HCT116 (cell line): Measurements from ENCODE around the gene SIDT1. TPM values are rescaled to one million over a fixed set of nuclear protein-coding genes. Genes with fewer than 3 reads are reported as not detected.

Source experiments
- ATAC-seq: fragments of 200-7000 bp; cut with Tn5 transposase; 2 replicates; pipeline ENCODE4 v1.9.1; 2020; ENCODE audit warnings: mild to moderate bottlenecking, moderate library complexity
- BruUV-seq: library from RNA; stranded (reverse); fragments of 400-500 nt; replicated peaks from 2 replicates; lab custom pipeline; 2021; lab: Mats Ljungman, UMichigan
- CTCF ChIA-PET: fragments of 300-600 bp; sonication (Branson Sonifier 250); formaldehyde crosslinking; loops from one replicate; lab custom pipeline; 2021; ENCODE audit warnings: antibody characterized with exemption; lab: Charles Lee
- POLR2A ChIA-PET: fragments of 300-600, 350-600 bp; sonication (Branson Sonifier 250); formaldehyde crosslinking; loops from one replicate; lab custom pipeline; 2021; ENCODE audit warnings: antibody characterized with exemption; lab: Charles Lee
- RAD21 ChIA-PET, 2 experiments: fragments of 300-600 bp; sonication (Branson Sonifier 250); formaldehyde crosslinking; loops; one replicate each; lab custom pipeline; 2023; ENCODE audit warnings: low total read pairs in 2 of 2; ENCODE audit not compliant: uncharacterized antibody in 2 of 2, unreplicated experiment in 2 of 2, low non-redundant PET in 1 of 2; lab: Charles Lee
- DNase-seq: peaks from one replicate; pipeline ENCODE4 v3.0.0-alpha.2; 2010; ENCODE audit warnings: low read depth, low spot score
- H2AFZ ChIP-seq: fragments of 200-600 bp; shearing (Covaris generic), sonication (generic); 2 replicates; pipeline ENCODE4 v1.6.1; 2017; ENCODE audit warnings: low read depth, mixed run types, mixed read lengths, antibody characterized with exemption, low read length; ENCODE audit not compliant: poor library complexity, severe bottlenecking
- H3K27ac ChIP-seq: 2 replicates; pipeline ENCODE4 v1.5.1; 2012; ENCODE audit warnings: low read depth, low read length
- H3K27me3 ChIP-seq: fragments of 200-600 bp; sonication (generic); 2 replicates; pipeline ENCODE4 v1.6.1; 2016; ENCODE audit warnings: mixed run types, low read length, mixed read lengths; ENCODE audit not compliant: insufficient read depth
- H3K36me3 ChIP-seq, 2 experiments: fragments of 200-500 bp in 1 of 2; fragments of 200-600 bp in 1 of 2; sonication (Bioruptor generic) in 1 of 2; sonication (generic) in 1 of 2; 2 replicates each; pipeline versions ENCODE4 v1.5.1 to v1.6.1; 2014 to 2016; ENCODE audit warnings: low read length in 2 of 2, inconsistent platforms in 1 of 2, mixed read lengths in 1 of 2, mixed run types in 1 of 2; ENCODE audit not compliant: insufficient read depth in 2 of 2, control insufficient read depth in 1 of 2
- H3K4me1 ChIP-seq, 2 experiments: fragments of 200-600 bp in 1 of 2; sonication (generic) in 1 of 2; 2 replicates each; pipeline versions ENCODE4 v1.5.1 to v1.6.1; 2012 to 2017; ENCODE audit warnings: low read length in 2 of 2, inconsistent platforms in 1 of 2, mild to moderate bottlenecking in 1 of 2, mixed read lengths in 1 of 2, mixed run types in 1 of 2, moderate library complexity in 1 of 2; ENCODE audit not compliant: insufficient read depth in 2 of 2, control insufficient read depth in 1 of 2
- H3K4me2 ChIP-seq: fragments of 200-600 bp; sonication (generic); 2 replicates; pipeline ENCODE4 v1.6.1; 2017; ENCODE audit warnings: mixed run types, low read length, mixed read lengths
- H3K4me3 ChIP-seq, 2 experiments: fragments of 200-600 bp in 1 of 2; sonication (generic) in 1 of 2; replicated peaks in 1 of 2; 2 replicates each; pipeline ENCODE4 v1.5.1; 2011 to 2016; ENCODE audit warnings: low read length in 2 of 2, control low read depth in 1 of 2, low read depth in 1 of 2, mild to moderate bottlenecking in 1 of 2, mixed read lengths in 1 of 2, mixed run types in 1 of 2
- H3K79me2 ChIP-seq: fragments of 200-600 bp; sonication (generic); 2 replicates; pipeline ENCODE4 v1.6.1; 2017; ENCODE audit warnings: mild to moderate bottlenecking, mixed run types, low read length, moderate library complexity, mixed read lengths; ENCODE audit not compliant: insufficient read depth
- H3K9ac ChIP-seq: fragments of 200-600 bp; sonication (generic); 2 replicates; pipeline ENCODE4 v1.6.1; 2016; ENCODE audit warnings: low read length, mixed read lengths
- H3K9me2 ChIP-seq: fragments of 200-600 bp; sonication (generic), shearing (Covaris generic); 2 replicates; pipeline ENCODE4 v1.6.1; 2017; ENCODE audit warnings: mixed run types, mild to moderate bottlenecking, moderate library complexity; ENCODE audit not compliant: insufficient read depth
- H3K9me3 ChIP-seq, 2 experiments: fragments of 200-500 bp in 1 of 2; fragments of 200-600 bp in 1 of 2; sonication (Bioruptor generic) in 1 of 2; sonication (generic) in 1 of 2; 2 replicates each; pipeline ENCODE4 v1.6.1; 2014 to 2017; ENCODE audit warnings: low read length in 2 of 2, mixed read lengths in 2 of 2, inconsistent platforms in 1 of 2, low read depth in 1 of 2, mild to moderate bottlenecking in 1 of 2, mixed run types in 1 of 2, moderate library complexity in 1 of 2; ENCODE audit not compliant: control insufficient read depth in 1 of 2, insufficient read depth in 1 of 2
- H4K20me1 ChIP-seq: fragments of 200-600 bp; sonication (generic), shearing (Covaris generic); 2 replicates; pipeline ENCODE4 v1.6.1; 2017; ENCODE audit warnings: mixed run types, mild to moderate bottlenecking, moderate library complexity; ENCODE audit not compliant: insufficient read depth
- CBX3 ChIP-seq: IDR thresholded peaks from 2 replicates; pipeline ENCODE4 v1.6.1; 2012; ENCODE audit warnings: low read depth
- CEBPB ChIP-seq: IDR thresholded peaks from 2 replicates; pipeline ENCODE4 v1.6.1; 2012; ENCODE audit warnings: low read depth
- ELF1 ChIP-seq: IDR thresholded peaks from 2 replicates; pipeline ENCODE4 v1.6.1; 2012; ENCODE audit warnings: low read depth, borderline replicate concordance
- EZH2phosphoT487 ChIP-seq: fragments of 200-600 bp; IDR thresholded peaks from 2 replicates; pipeline ENCODE4 v1.6.1; 2018; ENCODE audit warnings: antibody characterized with exemption, borderline replicate concordance
- FOSL1 ChIP-seq: IDR thresholded peaks from 2 replicates; pipeline ENCODE4 v1.6.1; 2012; ENCODE audit warnings: low read depth
- JUND ChIP-seq: IDR thresholded peaks from 2 replicates; pipeline ENCODE4 v1.6.1; 2012
- POLR2A ChIP-seq: IDR thresholded peaks from 2 replicates; pipeline ENCODE4 v1.7.0; 2011; ENCODE audit warnings: borderline replicate concordance; ENCODE audit not compliant: insufficient read depth, insufficient read length; ENCODE audit errors: extremely low read depth
- POLR2AphosphoS5 ChIP-seq: IDR thresholded peaks from 2 replicates; pipeline ENCODE4 v1.6.1; 2011; ENCODE audit warnings: mild to moderate bottlenecking, low read depth, low read length, moderate library complexity
- RAD21 ChIP-seq: IDR thresholded peaks from 2 replicates; pipeline ENCODE4 v1.6.1; 2012; ENCODE audit warnings: low read depth, mild to moderate bottlenecking
- SP1 ChIP-seq: IDR thresholded peaks from 2 replicates; pipeline ENCODE4 v1.6.1; 2012; ENCODE audit warnings: low read depth
- SRF ChIP-seq: IDR thresholded peaks from 2 replicates; pipeline ENCODE4 v1.6.1; 2012; ENCODE audit warnings: low read depth
- TCF7L2 ChIP-seq: IDR thresholded peaks from 2 replicates; pipeline ENCODE4 v1.7.0; 2011; ENCODE audit warnings: borderline replicate concordance, inconsistent platforms; ENCODE audit not compliant: insufficient read depth, insufficient read length; ENCODE audit errors: extremely low read depth
- YY1 ChIP-seq: IDR thresholded peaks from 2 replicates; pipeline ENCODE4 v1.6.1; 2011; ENCODE audit warnings: low read length, low read depth, moderate library complexity, mild to moderate bottlenecking; ENCODE audit not compliant: insufficient replicate concordance; ENCODE audit errors: extremely low read depth
- ZBTB33 ChIP-seq: IDR thresholded peaks from 2 replicates; pipeline ENCODE4 v1.6.1; 2011; ENCODE audit warnings: mild to moderate bottlenecking, low read length, moderate library complexity; ENCODE audit not compliant: insufficient replicate concordance; ENCODE audit errors: extremely low read depth
- ZFX ChIP-seq: fragments of 450-650 bp; IDR thresholded peaks from 2 replicates; pipeline ENCODE4 v1.6.1; 2017
- ZNF274 ChIP-seq: fragments of 200-500 bp; sonication (Bioruptor generic); IDR thresholded peaks from 2 replicates; pipeline ENCODE4 v1.6.1; 2014; ENCODE audit warnings: mild to moderate bottlenecking, low read depth, low read length, inconsistent platforms
- intact Hi-C: fragments of 100-400 bp; cut with micrococcal nuclease; formaldehyde crosslinking; loops from 2 replicates; pipeline ENCODE4 v1.10.0; 2022
- total RNA-seq: library from RNA; stranded (reverse); gene quantifications from one replicate; pipeline ENCODE4 v1.2.1, GENCODE V29; 2021; ENCODE audit not compliant: unreplicated experiment
- TF ChIP-seq, protein P1 (sequence below): IDR thresholded peaks from 2 replicates; pipeline ENCODE4 v1.6.1; 2012; ENCODE audit warnings: low read depth
- TF ChIP-seq, protein P2 (sequence below), 3 experiments: fragments of 200-600 bp in 1 of 3; sonication (generic) in 1 of 3; IDR thresholded peaks in 2 of 3; conservative IDR thresholded peaks in 1 of 3; 2 replicates each; pipeline ENCODE4 v1.5.1; 2012 to 2017; ENCODE audit warnings: low read depth in 2 of 3, low read length in 2 of 3, antibody characterized with exemption in 1 of 3, borderline replicate concordance in 1 of 3, control low read depth in 1 of 3, mild to moderate bottlenecking in 1 of 3, mixed read lengths in 1 of 3, mixed run types in 1 of 3, moderate library complexity in 1 of 3; ENCODE audit not compliant: insufficient read depth in 1 of 3
- TF ChIP-seq, protein P3 (sequence below): IDR thresholded peaks from 2 replicates; pipeline ENCODE4 v1.6.1; 2012

The SIDT1 gene
- total RNA-seq, 1 experiment from 2014 or later = not detected

- Histone ChIP-seq H3K9me2 (no peaks in the 10 kb centered on the region), H3K36me3 (no peaks in the 10 kb centered on the region), H3K4me2 (no peak overlapping the region), H3K9ac (no peak overlapping the region), H3K4me1 (no peaks in the 10 kb centered on the region), H3K79me2 (no peaks in the 10 kb centered on the region), H2AFZ (no peak overlapping the region), H4K20me1 (no peaks in the 10 kb centered on the region), H3K27me3 (no peaks in the 10 kb centered on the region), H3K9me3 (no peaks in the 10 kb centered on the region), H3K27ac (no peak overlapping the region), H3K4me3 (no peak overlapping the region)
- intact Hi-C loops = loop anchor here (10.0 kb wide), 2 partner anchors 325 to 975 kb away; partner anchors contain the start of gene CCDC80
- ChIA-PET CTCF (no interaction called here), POLR2A (no interaction called here), RAD21 (no interaction called here)
- TF ChIP-seq, protein P1, sequence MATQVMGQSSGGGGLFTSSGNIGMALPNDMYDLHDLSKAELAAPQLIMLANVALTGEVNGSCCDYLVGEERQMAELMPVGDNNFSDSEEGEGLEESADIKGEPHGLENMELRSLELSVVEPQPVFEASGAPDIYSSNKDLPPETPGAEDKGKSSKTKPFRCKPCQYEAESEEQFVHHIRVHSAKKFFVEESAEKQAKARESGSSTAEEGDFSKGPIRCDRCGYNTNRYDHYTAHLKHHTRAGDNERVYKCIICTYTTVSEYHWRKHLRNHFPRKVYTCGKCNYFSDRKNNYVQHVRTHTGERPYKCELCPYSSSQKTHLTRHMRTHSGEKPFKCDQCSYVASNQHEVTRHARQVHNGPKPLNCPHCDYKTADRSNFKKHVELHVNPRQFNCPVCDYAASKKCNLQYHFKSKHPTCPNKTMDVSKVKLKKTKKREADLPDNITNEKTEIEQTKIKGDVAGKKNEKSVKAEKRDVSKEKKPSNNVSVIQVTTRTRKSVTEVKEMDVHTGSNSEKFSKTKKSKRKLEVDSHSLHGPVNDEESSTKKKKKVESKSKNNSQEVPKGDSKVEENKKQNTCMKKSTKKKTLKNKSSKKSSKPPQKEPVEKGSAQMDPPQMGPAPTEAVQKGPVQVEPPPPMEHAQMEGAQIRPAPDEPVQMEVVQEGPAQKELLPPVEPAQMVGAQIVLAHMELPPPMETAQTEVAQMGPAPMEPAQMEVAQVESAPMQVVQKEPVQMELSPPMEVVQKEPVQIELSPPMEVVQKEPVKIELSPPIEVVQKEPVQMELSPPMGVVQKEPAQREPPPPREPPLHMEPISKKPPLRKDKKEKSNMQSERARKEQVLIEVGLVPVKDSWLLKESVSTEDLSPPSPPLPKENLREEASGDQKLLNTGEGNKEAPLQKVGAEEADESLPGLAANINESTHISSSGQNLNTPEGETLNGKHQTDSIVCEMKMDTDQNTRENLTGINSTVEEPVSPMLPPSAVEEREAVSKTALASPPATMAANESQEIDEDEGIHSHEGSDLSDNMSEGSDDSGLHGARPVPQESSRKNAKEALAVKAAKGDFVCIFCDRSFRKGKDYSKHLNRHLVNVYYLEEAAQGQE = no peak
- TF ChIP-seq POLR2A (no peak), YY1 (no peak), ELF1 (no peak), TCF7L2 (no peak), JUND (no peak), ZFX (no peak), SRF (no peak), CBX3 (no peak), CEBPB (no peak), EZH2phosphoT487 (no peak), POLR2AphosphoS5 (no peak), FOSL1 (no peak), RAD21 (no peak), SP1 (no peak), ZBTB33 (no peak), ZNF274 (no peak)
- TF ChIP-seq, protein P2, sequence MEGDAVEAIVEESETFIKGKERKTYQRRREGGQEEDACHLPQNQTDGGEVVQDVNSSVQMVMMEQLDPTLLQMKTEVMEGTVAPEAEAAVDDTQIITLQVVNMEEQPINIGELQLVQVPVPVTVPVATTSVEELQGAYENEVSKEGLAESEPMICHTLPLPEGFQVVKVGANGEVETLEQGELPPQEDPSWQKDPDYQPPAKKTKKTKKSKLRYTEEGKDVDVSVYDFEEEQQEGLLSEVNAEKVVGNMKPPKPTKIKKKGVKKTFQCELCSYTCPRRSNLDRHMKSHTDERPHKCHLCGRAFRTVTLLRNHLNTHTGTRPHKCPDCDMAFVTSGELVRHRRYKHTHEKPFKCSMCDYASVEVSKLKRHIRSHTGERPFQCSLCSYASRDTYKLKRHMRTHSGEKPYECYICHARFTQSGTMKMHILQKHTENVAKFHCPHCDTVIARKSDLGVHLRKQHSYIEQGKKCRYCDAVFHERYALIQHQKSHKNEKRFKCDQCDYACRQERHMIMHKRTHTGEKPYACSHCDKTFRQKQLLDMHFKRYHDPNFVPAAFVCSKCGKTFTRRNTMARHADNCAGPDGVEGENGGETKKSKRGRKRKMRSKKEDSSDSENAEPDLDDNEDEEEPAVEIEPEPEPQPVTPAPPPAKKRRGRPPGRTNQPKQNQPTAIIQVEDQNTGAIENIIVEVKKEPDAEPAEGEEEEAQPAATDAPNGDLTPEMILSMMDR (IDR thresholded peaks at IDR 0.05 in 2 of 3, conservative IDR thresholded peaks at IDR 0.05 in 1 of 3; ENCODE audit: borderline replicate concordance in 1 of 3, insufficient read depth in 1 of 3, low read depth in 2 of 3, low read length in 2 of 3) = no peak
- TF ChIP-seq, protein P3, sequence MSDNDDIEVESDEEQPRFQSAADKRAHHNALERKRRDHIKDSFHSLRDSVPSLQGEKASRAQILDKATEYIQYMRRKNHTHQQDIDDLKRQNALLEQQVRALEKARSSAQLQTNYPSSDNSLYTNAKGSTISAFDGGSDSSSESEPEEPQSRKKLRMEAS = no peak
- ATAC-seq (no peak), DNase-seq (no peak)
- BruUV-seq = no TSS peak
These were observed 87.7 kb downstream of the SIDT1 start for GRCh38 chr3:113620091-113620490.
